ENCODE measurements around the gene ENOX1.

ENOX1 gene

GRCh38 chr13:43529796-43530195 is 257.0 kb downstream of the ENOX1 start:
- no peak for DNase-seq

DNA sequence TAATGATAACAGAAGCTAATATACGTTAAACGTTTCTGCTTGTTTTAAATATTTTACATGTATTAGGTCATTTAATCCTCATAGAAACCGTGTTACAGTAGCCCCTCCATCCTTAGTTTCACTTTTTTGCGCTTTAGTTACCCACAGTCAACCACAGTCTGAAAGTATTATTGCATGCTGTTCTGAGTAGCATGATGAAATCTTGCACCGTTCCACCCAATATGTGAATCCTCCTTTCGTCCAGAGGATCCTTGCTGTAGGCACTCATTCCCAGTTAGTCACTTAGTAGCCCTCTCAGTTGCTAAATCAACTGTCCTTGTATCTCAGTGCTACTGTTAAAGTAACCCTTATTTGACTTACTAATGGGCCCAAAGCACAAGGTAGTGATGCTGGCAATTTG is 257.8 kb downstream of the ENOX1 start:
- no peak for DNase-seq

DNA sequence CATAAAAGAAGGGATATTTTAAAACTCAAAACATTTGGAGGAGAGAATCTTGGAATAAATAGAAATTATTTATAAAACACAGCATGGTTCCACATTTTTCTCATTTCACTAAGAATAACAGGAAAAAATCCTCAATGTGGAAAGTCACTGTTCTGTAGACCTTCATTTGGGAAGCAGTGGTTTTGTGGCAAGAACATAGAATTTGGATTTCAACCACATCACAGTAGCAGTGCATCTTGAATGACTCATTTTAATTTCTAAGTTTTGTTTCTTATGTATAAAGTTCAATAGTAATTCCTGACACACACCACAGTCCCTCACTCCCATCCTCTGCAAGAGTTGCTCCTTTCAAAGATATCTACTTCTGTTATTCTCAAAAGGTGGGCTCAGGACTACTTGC is 264.0 kb downstream of the ENOX1 start:
- DNase-seq = no peak

GRCh38 chr13:43520351-43520750 is 266.4 kb downstream of the ENOX1 start:
- DNase-seq = no peak

- DNase-seq = no peak
These were observed 267.9 kb downstream of the ENOX1 start for GRCh38 chr13:43518833-43519232.

GRCh38 chr13:43516401-43516833 is 270.4 kb downstream of the ENOX1 start:
- DNase-seq = no peak

DNA sequence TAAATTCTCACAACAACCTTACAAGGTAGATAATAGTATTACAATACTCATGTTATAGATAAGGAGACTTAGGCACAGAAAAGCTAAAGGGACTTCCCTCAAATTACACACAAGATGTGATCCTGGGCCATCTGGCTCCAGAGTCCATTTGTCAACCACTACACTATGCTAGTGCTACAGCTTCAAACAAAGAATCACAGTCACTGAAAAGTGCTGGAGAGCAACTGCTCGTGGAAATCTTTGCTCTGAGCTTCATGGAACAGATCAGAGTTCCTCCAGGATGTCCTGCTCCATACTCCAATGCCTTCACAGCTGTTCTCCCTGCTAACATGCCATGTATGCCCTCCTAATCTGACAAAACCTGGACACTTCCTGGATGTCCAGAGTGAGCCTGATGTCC is 271.2 kb downstream of the ENOX1 start:
- peak in 1 of 14 donors; percentile 7 for DNase-seq

GRCh38 chr13:43514311-43514710 is 272.5 kb downstream of the ENOX1 start:
- DNase-seq = no peak

- DNase-seq = no peak
These were observed 274.6 kb downstream of the ENOX1 start for GRCh38 chr13:43512221-43512620.

DNA sequence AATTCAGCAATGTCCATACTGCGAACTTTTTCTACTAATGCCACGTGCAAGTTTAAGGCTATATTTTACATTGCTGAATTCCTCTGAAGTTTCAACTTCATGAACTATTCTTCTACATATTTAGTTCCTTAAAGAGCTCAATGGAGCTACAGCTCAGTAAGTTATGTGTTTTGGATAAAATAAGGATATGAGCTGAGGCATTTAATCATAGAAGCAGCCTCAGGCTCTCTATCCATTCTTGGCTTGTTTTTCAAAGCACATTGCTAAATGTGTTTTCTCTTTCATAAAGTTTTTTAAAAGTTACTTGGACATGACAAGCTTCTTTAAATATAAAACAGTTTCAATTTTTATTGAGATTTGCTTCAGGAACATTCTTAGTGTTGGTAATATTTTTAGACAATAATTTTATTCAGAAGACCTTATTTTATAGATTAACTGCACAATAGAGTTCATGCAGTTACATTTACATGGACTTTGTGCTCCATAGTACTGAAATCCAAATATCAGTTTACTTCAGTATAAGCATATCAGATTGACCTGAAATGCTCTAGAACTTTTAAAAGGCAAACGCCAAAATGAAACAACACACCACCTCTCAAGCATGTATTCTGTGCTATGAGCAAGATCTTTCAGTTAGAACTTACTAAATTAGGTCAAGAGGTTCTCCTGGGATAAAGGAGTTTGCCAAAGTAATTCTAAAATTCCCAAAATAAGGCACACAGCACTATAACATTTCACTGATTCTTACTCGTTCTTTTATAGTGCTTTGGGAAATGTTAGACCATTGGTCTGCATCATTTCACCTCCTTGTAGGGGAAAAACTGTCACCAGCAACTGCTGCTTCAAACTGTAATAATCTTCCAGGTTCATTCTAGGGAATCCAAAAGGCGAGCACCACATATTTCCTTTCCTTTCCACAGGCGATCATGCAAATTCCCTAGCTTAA is 275.5 kb downstream of the ENOX1 start:
- no peak for DNase-seq

DNA sequence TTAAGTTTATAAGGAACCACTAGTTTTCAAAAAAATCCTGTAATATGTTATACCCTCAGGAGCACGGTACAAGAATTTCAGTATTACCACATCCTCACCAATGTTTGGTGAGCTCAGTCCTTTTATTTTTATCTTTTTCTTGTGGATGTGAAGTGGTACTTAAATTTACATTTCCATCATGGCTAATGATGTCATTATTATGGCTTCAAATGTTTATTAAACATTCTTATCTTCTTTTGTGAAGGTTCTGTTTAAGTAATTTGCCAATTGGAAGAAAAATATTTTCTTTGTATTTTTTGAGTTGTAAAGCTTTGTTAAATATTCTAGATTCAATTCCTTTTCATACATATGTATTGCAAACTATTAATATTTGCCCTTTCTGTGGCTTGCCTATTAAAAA is 291.0 kb downstream of the ENOX1 start:
- DNase-seq = no peak

GRCh38 chr13:43494206-43494605 is 292.6 kb downstream of the ENOX1 start:
- no peak for DNase-seq

GRCh38 chr13:43493496-43494000 is 293.2 kb downstream of the ENOX1 start:
- DNase-seq = no peak

- no peak for DNase-seq
These were observed 294.0 kb downstream of the ENOX1 start for GRCh38 chr13:43492745-43493144.

DNA sequence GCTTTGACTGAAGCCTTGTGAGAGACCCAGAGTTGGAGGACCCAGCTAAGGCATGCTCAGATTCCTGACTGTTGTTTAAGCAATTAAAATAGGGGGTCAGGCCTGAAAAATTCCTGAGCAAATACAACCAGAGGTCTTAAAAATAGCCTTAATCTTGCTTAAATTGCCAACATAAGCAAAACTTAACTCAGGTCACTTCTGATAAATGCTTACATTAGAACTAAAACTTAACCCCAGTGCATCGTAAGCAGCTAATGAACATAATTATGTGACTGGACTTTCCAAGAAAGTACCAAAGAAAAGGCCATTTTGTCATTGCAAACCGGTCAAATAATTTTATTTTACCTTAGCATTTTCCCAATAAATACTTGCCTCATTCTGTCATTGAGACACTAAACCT is 294.5 kb downstream of the ENOX1 start:
- DNase-seq = no peak

- DNase-seq = peak in 1 of 14 donors; percentile 3
These were observed 297.5 kb downstream of the ENOX1 start for GRCh38 chr13:43489233-43489632.

DNA sequence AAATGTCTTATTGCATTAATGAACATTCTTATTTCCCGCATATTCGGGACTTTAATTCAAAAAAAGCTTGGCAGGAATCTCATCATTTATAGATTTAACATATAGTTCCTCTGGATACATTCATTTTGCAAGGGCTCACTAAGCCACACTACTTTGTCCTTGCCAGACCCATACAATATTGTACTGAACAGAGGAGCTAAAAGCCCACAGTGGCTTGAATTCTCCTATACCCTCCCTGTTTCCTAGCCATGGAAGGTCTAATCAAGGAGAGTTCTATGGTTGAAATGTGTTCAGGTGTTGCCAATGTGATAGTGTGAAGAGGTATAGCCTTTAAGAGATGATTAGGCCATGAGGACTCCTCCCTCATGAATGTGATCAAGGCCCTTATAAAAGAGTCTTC is 298.9 kb downstream of the ENOX1 start:
- DNase-seq = no peak

DNA sequence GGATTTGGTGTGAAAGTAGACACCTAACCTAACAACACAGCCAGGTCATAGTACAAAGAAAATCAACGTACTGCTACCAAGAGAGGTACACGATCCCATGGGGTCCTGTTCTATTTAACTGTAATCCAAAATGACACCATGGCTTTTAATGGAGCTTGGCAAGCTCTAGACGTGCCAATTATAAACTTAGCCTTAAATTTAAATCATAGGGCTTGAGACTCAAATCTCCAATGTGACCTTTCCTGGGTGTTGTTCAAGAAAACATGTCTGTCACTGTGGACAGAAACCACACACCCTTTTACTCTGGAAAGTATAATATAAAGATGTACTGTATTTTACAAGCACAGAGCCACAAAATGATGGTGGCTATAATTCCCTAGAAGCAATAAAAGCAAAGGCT is 299.3 kb downstream of the ENOX1 start:
- DNase-seq = no peak

DNA sequence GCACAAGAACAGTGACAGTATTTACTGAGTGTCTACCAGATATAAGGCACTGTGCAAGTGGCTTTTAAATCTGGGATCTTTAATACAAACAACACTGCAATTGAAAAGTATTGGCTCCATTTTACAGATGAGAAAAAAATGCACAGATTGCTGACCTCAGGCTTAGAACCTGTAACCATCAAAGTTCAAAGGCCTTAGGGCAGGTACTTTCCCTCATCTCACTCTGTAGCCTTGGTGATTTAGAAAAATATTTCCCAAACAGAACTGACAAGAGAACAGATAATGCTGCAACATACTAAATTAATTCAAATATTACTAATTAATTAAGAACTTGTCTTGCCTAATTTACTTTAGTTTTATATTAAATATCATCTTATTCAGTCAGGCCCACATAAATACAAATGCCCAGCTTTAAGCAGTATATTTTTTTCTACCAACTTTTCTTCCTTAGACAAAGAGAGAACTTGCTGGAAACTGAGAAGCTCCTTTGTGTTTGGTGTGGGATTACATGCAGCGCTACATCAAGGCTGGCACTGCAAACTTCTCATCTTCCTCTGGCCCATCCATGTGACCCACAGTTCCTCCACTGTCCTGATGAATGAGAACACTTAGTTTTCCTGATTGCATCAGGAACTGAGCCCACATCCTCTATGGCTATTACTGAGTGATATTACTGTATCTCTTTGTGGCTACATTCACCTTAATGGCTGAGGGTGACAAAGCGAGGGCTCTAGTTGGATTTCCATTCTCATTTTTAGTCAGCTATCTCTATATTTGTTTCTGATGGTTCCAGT is 302.1 kb downstream of the ENOX1 start:
- DNase-seq = peak in 2 of 14 donors; percentile 9 to 19

GRCh38 chr13:43483930-43484329 is 302.8 kb downstream of the ENOX1 start:
- no peak for DNase-seq

GRCh38 chr13:43482641-43483040 is 304.1 kb downstream of the ENOX1 start:
- no peak for DNase-seq

DNA sequence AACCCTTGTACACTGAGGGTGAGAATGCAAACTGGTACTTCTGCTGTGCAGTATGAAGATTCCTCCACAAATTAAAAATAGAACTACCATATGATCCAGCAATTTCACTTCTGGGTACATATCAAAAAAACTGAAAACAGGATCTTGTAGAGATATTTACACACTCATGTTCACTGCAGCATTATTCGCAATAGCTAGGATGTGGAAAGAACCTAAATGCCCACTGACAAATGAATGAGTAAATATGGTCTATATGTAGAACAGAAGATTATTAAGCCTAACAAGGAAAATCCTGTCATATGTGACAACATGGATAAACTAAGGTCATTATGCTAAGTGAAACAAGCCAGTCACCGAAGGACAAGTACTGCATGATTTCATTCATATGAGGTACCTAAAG is 304.7 kb downstream of the ENOX1 start:
- no peak for DNase-seq

- no peak for DNase-seq
These were observed 307.9 kb downstream of the ENOX1 start for GRCh38 chr13:43478902-43479301.

Measured in C1 segment of cervical spinal cord (tissue), 14 donors.